ENCODE data around the gene LMTK2. TPM values are rescaled to one million over a fixed set of nuclear protein-coding genes. Genes with fewer than 3 reads are reported as not detected.

The LMTK2 gene
- total and polyA plus RNA-seq, 10 donors, result 1.3 to 22.8 (median 18.6) TPM

GRCh38 chr7:98133181-98133580, 26.5 kb downstream of the LMTK2 start:
- H3K27me3 ChIP-seq (replicated peaks in 1 of 7), result peaks cover 0 to 61% (median 0%) of the 10 kb centered on the region in 7 donors
- H3K36me3 ChIP-seq, result peaks cover 0 to 13% (median 5%) of the 10 kb centered on the region in 6 donors
- H3K4me3 ChIP-seq, result peak overlapping the region in 1 of 8 donors; percentile 50
- WGBS, 5 donors, result 11 to 38% (median 20%) methylated on average over 4 of the region's 4 CpGs
- DNase-seq, result no peak
- TF ChIP-seq POLR2A (IDR thresholded peaks at IDR 0.05) (no peak), POLR2AphosphoS5 (IDR thresholded peaks at IDR 0.05) (peak in 1 of 3 donors; percentile 28)
- peak overlapping the region in 7 of 8 donors; percentile 74 to 91 (median 86) for H3K27ac ChIP-seq
- peaks cover 41 to 93% (median 75%) of the 10 kb centered on the region in 6 donors for H3K4me1 ChIP-seq
- intact Hi-C loops (cut with DNase I; ENCODE audit: low total_unique reads), result no loop called here
- no peaks in the 10 kb centered on the region for H3K9me3 ChIP-seq

GRCh38 chr7:98133621-98134303, 27.1 kb downstream of the LMTK2 start:
- WGBS, 5 donors, result 35 to 61% (median 41%) methylated on average over 4 of the region's 4 CpGs
- Histone ChIP-seq H3K27ac (peak overlapping the region in 7 of 8 donors; percentile 15 to 91 (median 74)), H3K4me3 (peak overlapping the region in 1 of 8 donors; percentile 33), H3K9me3 (no peaks in the 10 kb centered on the region), H3K4me1 (peaks cover 41 to 95% (median 77%) of the 10 kb centered on the region in 6 donors), H3K27me3 (replicated peaks in 1 of 7) (peaks cover 0 to 56% (median 0%) of the 10 kb centered on the region in 7 donors), H3K36me3 (peaks cover 0 to 16% (median 10%) of the 10 kb centered on the region in 6 donors)
- TF ChIP-seq CTCF (IDR thresholded peaks at IDR 0.05 in 8 of 11, conservative IDR thresholded peaks at IDR 0.05 in 3 of 11), result no peak
- no peak for TF ChIP-seq POLR2A (IDR thresholded peaks at IDR 0.05)
- no peak for TF ChIP-seq POLR2AphosphoS5 (IDR thresholded peaks at IDR 0.05)
- DNase-seq, result no peak
- intact Hi-C loops (cut with DNase I; ENCODE audit: low total_unique reads), result no loop called here

GRCh38 chr7:98134420-98135228, 28.0 kb downstream of the LMTK2 start:
- Histone ChIP-seq H3K36me3 (peaks cover 0 to 25% (median 15%) of the 10 kb centered on the region in 6 donors), H3K4me1 (peaks cover 41 to 100% (median 77%) of the 10 kb centered on the region in 6 donors), H3K27me3 (replicated peaks in 1 of 7) (peaks cover 0 to 47% (median 0%) of the 10 kb centered on the region in 7 donors), H3K27ac (peak overlapping the region in 4 of 8 donors; percentile 59 to 91 (median 88)), H3K4me3 (peak overlapping the region in 1 of 8 donors; percentile 33), H3K9me3 (no peaks in the 10 kb centered on the region)
- intact Hi-C loops (cut with DNase I; ENCODE audit: low total_unique reads), result no loop called here
- WGBS, 5 donors, result 74 to 84% (median 82%) methylated on average over 9 of the region's 9 CpGs
- no peak for DNase-seq
- TF ChIP-seq POLR2AphosphoS5 (IDR thresholded peaks at IDR 0.05) (no peak), POLR2A (IDR thresholded peaks at IDR 0.05) (no peak), CTCF (IDR thresholded peaks at IDR 0.05 in 8 of 11, conservative IDR thresholded peaks at IDR 0.05 in 3 of 11) (no peak)

DNA sequence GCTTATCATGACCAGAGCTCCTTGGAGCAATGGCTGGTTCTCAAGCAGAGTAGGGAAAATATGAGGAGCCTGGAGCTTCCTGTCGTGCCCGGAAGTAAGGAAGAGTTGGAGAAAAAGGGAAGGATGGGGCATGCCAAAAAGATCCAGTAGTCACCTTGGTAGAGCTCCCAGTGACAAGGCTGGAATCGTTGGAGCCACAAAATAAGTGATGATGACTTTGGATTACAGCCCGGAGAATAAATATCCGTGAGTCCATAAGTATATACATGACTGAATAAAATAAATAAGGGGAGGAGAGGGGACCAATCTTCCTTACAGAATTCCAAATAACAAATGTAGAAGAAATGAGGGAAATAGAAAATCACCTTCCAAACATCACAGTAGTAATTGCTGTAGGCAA, 29.3 kb downstream of the LMTK2 start:
- 81 to 90% (median 83%) methylated on average over 5 of the region's 5 CpGs for WGBS, 5 donors
- Histone ChIP-seq H3K36me3 (peaks cover 0 to 37% (median 15%) of the 10 kb centered on the region in 6 donors), H3K9me3 (no peaks in the 10 kb centered on the region), H3K27ac (no peak overlapping the region), H3K27me3 (replicated peaks in 1 of 7) (peaks cover 0 to 37% (median 0%) of the 10 kb centered on the region in 7 donors), H3K4me1 (peaks cover 41 to 88% (median 69%) of the 10 kb centered on the region in 6 donors), H3K4me3 (no peak overlapping the region)
- TF ChIP-seq POLR2A (IDR thresholded peaks at IDR 0.05), result no peak
- TF ChIP-seq CTCF (IDR thresholded peaks at IDR 0.05 in 8 of 11, conservative IDR thresholded peaks at IDR 0.05 in 3 of 11), result no peak
- no peak for TF ChIP-seq POLR2AphosphoS5 (IDR thresholded peaks at IDR 0.05)
- intact Hi-C loops (cut with DNase I; ENCODE audit: low total_unique reads), result no loop called here
- DNase-seq, result no peak
